Neural progenitor cell (in vitro differentiated cells): ENCODE results near the gene SUN5. TPM values are rescaled to one million over a fixed set of nuclear protein-coding genes. Genes with fewer than 3 reads are reported as not detected.

Source experiments
- DNase-seq: peaks from one replicate; pipeline ENCODE4 v3.0.0-alpha.2; 2016; ENCODE audit warnings: low spot score
- H2AFZ ChIP-seq: fragments of 200-600 bp; sonication (generic); replicated peaks from 2 replicates; pipeline ENCODE4 v1.6.1; 2016; ENCODE audit warnings: antibody characterized with exemption
- H3F3A ChIP-seq: fragments of 200-600 bp; sonication (generic); 2 replicates; pipeline ENCODE4 v1.6.1; 2016; ENCODE audit warnings: antibody characterized with exemption, low read depth
- H3K27ac ChIP-seq: fragments of 200-600 bp; sonication (generic); 2 replicates; pipeline ENCODE4 v1.5.1; 2016; ENCODE audit warnings: mild to moderate bottlenecking
- H3K27me3 ChIP-seq: fragments of 200-600 bp; sonication (generic); 2 replicates; pipeline ENCODE4 v1.6.1; 2016; ENCODE audit warnings: mild to moderate bottlenecking, moderate library complexity
- H3K36me3 ChIP-seq: fragments of 200-600 bp; sonication (generic); 2 replicates; pipeline ENCODE4 v1.5.1; 2016
- H3K4me1 ChIP-seq: fragments of 200-600 bp; sonication (generic); 2 replicates; pipeline ENCODE4 v1.6.1; 2016; ENCODE audit warnings: mixed run types
- H3K4me2 ChIP-seq: fragments of 200-600 bp; sonication (generic); 2 replicates; pipeline ENCODE4 v1.6.1; 2016
- H3K4me3 ChIP-seq: fragments of 200-600 bp; sonication (generic); 2 replicates; pipeline ENCODE4 v1.5.1; 2016
- H3K79me2 ChIP-seq: fragments of 200-600 bp; sonication (generic); 2 replicates; pipeline ENCODE4 v1.6.1; 2016; ENCODE audit warnings: low read depth
- H3K9ac ChIP-seq: fragments of 200-600 bp; sonication (generic); 2 replicates; pipeline ENCODE4 v1.6.1; 2016
- H3K9me3 ChIP-seq: fragments of 200-600 bp; sonication (generic); 2 replicates; pipeline ENCODE4 v1.5.1; 2016; ENCODE audit warnings: low read depth
- H4K20me1 ChIP-seq: fragments of 200-600 bp; sonication (generic); 2 replicates; pipeline ENCODE4 v1.6.1; 2016; ENCODE audit warnings: low read depth
- H3K27ac Mint-ChIP-seq: 3 replicates; pipeline ENCODE4 v1.8.0; 2021; ENCODE audit warnings: mixed read lengths
- H3K27me3 Mint-ChIP-seq: 2 replicates; pipeline ENCODE4 v1.8.0; 2022; ENCODE audit warnings: low read depth, mild to moderate bottlenecking, inconsistent platforms, moderate library complexity, mixed read lengths; ENCODE audit not compliant: insufficient read depth
- H3K36me3 Mint-ChIP-seq: 3 replicates; pipeline ENCODE4 v1.8.0; 2021; ENCODE audit warnings: mixed read lengths
- H3K4me1 Mint-ChIP-seq: 3 replicates; pipeline ENCODE4 v1.8.0; 2021; ENCODE audit warnings: mixed read lengths
- H3K4me3 Mint-ChIP-seq: 3 replicates; pipeline ENCODE4 v1.8.0; 2021; ENCODE audit warnings: mild to moderate bottlenecking, moderate library complexity, mixed read lengths
- H3K9me3 Mint-ChIP-seq: 3 replicates; pipeline ENCODE4 v1.8.0; 2020; ENCODE audit warnings: mixed read lengths
- CTCF ChIP-seq: fragments of 200-600 bp; sonication (generic); IDR thresholded peaks from 2 replicates; pipeline ENCODE4 v1.5.1; 2017; ENCODE audit warnings: antibody characterized with exemption, mild to moderate bottlenecking
- EZH2 ChIP-seq: fragments of 200-600 bp; sonication (generic); IDR thresholded peaks from 2 replicates; pipeline ENCODE4 v1.6.1; 2017; ENCODE audit warnings: antibody characterized with exemption, mild to moderate bottlenecking, moderate library complexity
- EZH2phosphoT487 ChIP-seq: fragments of 200-600 bp; sonication (generic); IDR thresholded peaks from 2 replicates; pipeline ENCODE4 v1.6.1; 2017; ENCODE audit warnings: antibody characterized with exemption
- total RNA-seq: library from RNA; depleted of rRNA; stranded (reverse); fragments of >200 nt; gene quantifications from 2 replicates; pipeline ENCODE4 v1.2.3, GENCODE V29; 2015; ENCODE audit warnings: low replicate concordance

SUN5 gene
- total RNA-seq, 1 donor from 2014 or later, result not detected

DNA sequence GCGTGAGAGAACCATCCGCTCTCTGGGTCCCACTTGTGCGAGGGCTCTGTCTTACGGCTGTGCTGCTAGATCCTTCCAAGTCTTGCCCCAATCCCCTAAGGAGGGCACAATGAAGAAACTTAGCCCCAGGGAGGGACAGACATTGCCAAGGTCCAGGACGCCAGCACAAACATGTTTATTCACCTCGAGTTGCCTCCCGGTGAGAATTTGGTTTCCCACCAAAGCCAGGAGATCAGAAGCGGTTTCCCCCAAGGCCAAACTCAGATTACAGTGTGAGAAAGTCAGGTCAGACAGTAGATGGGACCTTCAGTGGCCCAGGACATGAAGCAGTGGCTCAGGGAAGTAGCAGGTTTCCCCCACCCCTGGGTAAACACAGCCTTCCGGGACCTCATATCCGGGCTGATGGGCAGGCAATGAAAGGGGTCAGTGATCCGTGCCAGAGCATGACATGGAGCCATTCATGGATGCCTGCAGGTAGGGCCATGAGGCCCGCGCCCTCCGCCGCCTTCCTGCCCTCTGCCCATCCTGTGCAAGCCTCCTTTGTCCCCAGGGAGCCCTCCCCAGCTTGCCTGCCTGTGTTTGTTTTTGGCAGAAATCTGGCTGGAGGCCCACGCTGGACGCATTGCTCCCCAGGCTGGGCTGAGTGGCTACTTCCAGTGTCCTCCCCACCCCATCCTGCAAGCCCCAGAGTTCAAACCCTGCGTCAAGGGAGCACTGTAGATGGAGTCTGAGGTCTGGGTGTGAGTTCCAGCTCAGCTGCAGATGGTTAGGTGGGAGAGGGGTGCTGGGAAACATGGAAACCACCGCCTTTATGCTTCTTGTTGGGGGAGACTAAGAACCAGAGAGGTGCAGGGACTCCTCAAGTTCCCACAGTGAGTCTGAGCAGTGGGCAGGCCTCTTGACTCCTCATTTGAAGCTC lies 5.2 kb upstream of the SUN5 start:
- Histone ChIP-seq H3K4me1 (no peaks in the 10 kb centered on the region), H3K9ac (no peak overlapping the region), H4K20me1 (no peaks in the 10 kb centered on the region), H3K4me3 (no peak overlapping the region), H3K9me3 (no peaks in the 10 kb centered on the region), H3K27ac (no peak overlapping the region), H3K36me3 (no peaks in the 10 kb centered on the region), H3K27me3 (no peaks in the 10 kb centered on the region), H3K4me2 (no peak overlapping the region), H3F3A (no peaks in the 10 kb centered on the region), H2AFZ (no peak overlapping the region), H3K79me2 (no peaks in the 10 kb centered on the region)
- TF ChIP-seq CTCF (no peak), EZH2phosphoT487 (no peak)
- peak overlapping the region; percentile 41 for H3K4me3 Mint-ChIP-seq
- no peaks in the 10 kb centered on the region for H3K36me3 Mint-ChIP-seq
- no peak for DNase-seq
- H3K27me3 Mint-ChIP-seq, result peaks cover 18% of the 10 kb centered on the region
- peak overlapping the region; percentile 61 for H3K27ac Mint-ChIP-seq
- H3K4me1 Mint-ChIP-seq, result peaks cover 31% of the 10 kb centered on the region
- H3K9me3 Mint-ChIP-seq, result peaks cover 2% of the 10 kb centered on the region

- H3K79me2 ChIP-seq, result no peaks in the 10 kb centered on the region
- H3K4me3 ChIP-seq, result no peak overlapping the region
- no peaks in the 10 kb centered on the region for H3K36me3 ChIP-seq
- Mint-ChIP-seq H3K4me1 (peaks cover 29% of the 10 kb centered on the region), H3K9me3 (peaks cover 2% of the 10 kb centered on the region), H3K27me3 (peaks cover 18% of the 10 kb centered on the region), H3K27ac (peak overlapping the region; percentile 61), H3K36me3 (no peaks in the 10 kb centered on the region), H3K4me3 (no peak overlapping the region)
- no peaks in the 10 kb centered on the region for H3K9me3 ChIP-seq
- H3K4me2 ChIP-seq, result no peak overlapping the region
- no peaks in the 10 kb centered on the region for H3K4me1 ChIP-seq
- no peaks in the 10 kb centered on the region for H3K27me3 ChIP-seq
- H4K20me1 ChIP-seq, result no peaks in the 10 kb centered on the region
- no peak overlapping the region for H2AFZ ChIP-seq
- no peaks in the 10 kb centered on the region for H3F3A ChIP-seq
- H3K9ac ChIP-seq, result no peak overlapping the region
- no peak overlapping the region for H3K27ac ChIP-seq
- no peak for TF ChIP-seq EZH2
- no peak for TF ChIP-seq EZH2phosphoT487
- TF ChIP-seq CTCF, result no peak
- DNase-seq, result no peak
Observed at GRCh38 chr20:33008336-33009213, 4.3 kb upstream of the SUN5 start.

DNA sequence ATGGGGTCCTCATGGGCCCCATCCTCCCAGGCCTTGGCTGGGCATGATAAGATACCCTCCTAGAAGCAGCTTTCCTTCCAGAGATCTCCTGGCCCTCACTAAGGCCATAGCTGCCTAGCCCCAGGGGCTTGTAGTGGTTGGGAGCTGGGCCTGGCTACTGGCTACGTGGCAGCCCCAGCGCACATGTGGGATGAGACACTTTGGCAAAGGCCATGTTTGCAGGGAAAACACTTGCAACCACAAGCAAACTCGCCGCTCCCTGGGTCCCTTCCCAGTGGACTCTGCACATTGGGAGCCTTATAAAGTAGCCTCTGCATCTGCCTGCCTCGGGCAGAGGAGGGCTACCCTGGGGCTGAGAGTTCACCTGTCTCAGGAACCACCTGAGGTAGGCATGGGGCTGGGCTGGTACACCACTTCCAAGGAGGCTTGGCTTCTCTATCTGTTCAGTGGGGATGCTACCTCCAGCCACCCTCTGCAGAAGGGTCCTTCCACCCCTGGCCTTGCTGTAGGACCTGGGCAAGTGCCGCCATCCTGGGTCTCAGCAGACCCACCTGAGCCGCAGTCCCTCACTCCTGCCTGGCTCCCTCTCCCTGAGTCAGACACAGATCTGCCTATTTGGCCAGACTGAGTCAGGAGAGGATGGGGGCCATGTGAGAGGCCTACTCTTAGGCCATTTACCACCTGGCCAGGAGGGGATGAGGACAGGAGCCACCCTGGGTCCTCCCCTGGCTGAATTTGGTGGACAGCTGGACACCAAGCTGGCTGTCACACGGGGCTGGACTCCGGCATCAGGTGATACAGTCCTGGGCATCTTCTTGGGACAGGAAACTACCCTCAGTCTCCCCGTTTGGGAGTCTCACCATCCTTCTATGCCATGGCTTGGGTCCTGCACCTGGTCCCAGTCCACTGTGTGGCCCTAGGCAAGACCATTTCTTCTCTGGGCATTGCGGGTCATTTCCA lies 3.4 kb upstream of the SUN5 start, which contains the start of gene BPIFB2:
Gene BPIFB2, plus strand, starts transcription at position 329 of the 960 bp plus-strand sequence. CDS start 871 bp downstream, outside the sequence.
- H3K4me3 ChIP-seq, result no peak within 1 kb of the TSS
- no peaks in the 10 kb centered on the region for H4K20me1 ChIP-seq
- H3K27ac Mint-ChIP-seq, result peak within 1 kb of the TSS; percentile 57
- H3K9ac ChIP-seq, result no peak within 1 kb of the TSS
- no peak within 1 kb of the TSS for H3K4me3 Mint-ChIP-seq
- no peaks in the 10 kb centered on the region for H3K79me2 ChIP-seq
- H3K36me3 ChIP-seq, result no peaks in the 10 kb centered on the region
- DNase-seq, result no peak
- peaks cover 26% of the 10 kb centered on the region for H3K4me1 Mint-ChIP-seq
- H3K4me1 ChIP-seq, result no peaks in the 10 kb centered on the region
- H3K4me2 ChIP-seq, result no peak within 1 kb of the TSS
- H3K27me3 ChIP-seq, result no peaks in the 10 kb centered on the region
- no peaks in the 10 kb centered on the region for H3F3A ChIP-seq
- peaks cover 2% of the 10 kb centered on the region for H3K9me3 Mint-ChIP-seq
- H3K9me3 ChIP-seq, result no peaks in the 10 kb centered on the region
- H3K27me3 Mint-ChIP-seq, result peaks cover 18% of the 10 kb centered on the region
- no peak within 1 kb of the TSS for H3K27ac ChIP-seq
- no peaks in the 10 kb centered on the region for H3K36me3 Mint-ChIP-seq
- TF ChIP-seq EZH2phosphoT487 (no peak), CTCF (no peak), EZH2 (no peak)
- H2AFZ ChIP-seq, result no peak within 1 kb of the TSS
